Nephron (organoid): ENCODE data around the gene SND1.

ENCODE experiments used
- H3K27ac Mint-ChIP-seq, 3 experiments: 2 replicates each; pipeline ENCODE4 v1.8.0; 2020; ENCODE audit warnings: mixed read lengths in 3 of 3, mild to moderate bottlenecking in 2 of 3, moderate library complexity in 1 of 3
- H3K27me3 Mint-ChIP-seq: 2 replicates; pipeline ENCODE4 v1.8.0; 2021; ENCODE audit warnings: low read depth, mild to moderate bottlenecking, moderate library complexity, mixed read lengths
- H3K36me3 Mint-ChIP-seq: 2 replicates; pipeline ENCODE4 v1.8.0; 2020; ENCODE audit warnings: low read depth, mixed read lengths
- H3K4me1 Mint-ChIP-seq: 2 replicates; pipeline ENCODE4 v1.8.0; 2020; ENCODE audit warnings: mixed read lengths
- H3K4me3 Mint-ChIP-seq, 3 experiments: 2 replicates each; pipeline ENCODE4 v1.8.0; 2020; ENCODE audit warnings: mild to moderate bottlenecking in 3 of 3, mixed read lengths in 3 of 3, moderate library complexity in 2 of 3
- H3K9me3 Mint-ChIP-seq: 2 replicates; pipeline ENCODE4 v1.8.0; 2020; ENCODE audit warnings: mixed read lengths
- TF ChIP-seq, protein P1 (sequence below), 3 experiments: fragments of 200-600 bp; sonication (generic); IDR thresholded peaks; one replicate each; pipeline ENCODE4 v1.5.0; 2021; ENCODE audit warnings: antibody characterized with exemption in 3 of 3; ENCODE audit not compliant: unreplicated experiment in 3 of 3

SND1 gene

DNA sequence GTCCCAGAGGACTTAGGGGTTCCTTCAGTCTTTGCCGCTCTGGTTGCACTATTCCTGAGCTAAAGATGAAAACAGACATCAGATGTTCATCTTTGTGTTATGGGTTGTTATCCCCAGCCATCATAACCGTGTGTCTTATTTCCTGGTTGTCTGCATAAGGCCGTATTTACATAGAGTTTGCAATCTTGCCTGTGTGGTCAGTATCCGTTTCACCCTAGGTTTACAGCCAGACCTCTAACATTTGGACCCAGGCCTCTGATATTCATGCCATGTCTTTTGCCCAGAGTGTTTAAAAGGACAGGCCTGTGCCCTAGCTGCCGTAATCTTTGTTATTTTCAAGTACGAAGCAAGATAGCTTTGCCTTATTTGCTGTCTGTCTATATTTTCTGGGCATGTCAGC lies 352.6 kb downstream of the SND1 start:
- H3K27ac Mint-ChIP-seq = peak overlapping the region in 1 of 3 experiments; percentile 82
- no peaks in the 10 kb centered on the region for H3K36me3 Mint-ChIP-seq
- H3K4me1 Mint-ChIP-seq = peaks cover 15% of the 10 kb centered on the region
- H3K9me3 Mint-ChIP-seq = no peaks in the 10 kb centered on the region
- no peak overlapping the region for H3K4me3 Mint-ChIP-seq
- no peaks in the 10 kb centered on the region for H3K27me3 Mint-ChIP-seq
- TF ChIP-seq, protein P1, sequence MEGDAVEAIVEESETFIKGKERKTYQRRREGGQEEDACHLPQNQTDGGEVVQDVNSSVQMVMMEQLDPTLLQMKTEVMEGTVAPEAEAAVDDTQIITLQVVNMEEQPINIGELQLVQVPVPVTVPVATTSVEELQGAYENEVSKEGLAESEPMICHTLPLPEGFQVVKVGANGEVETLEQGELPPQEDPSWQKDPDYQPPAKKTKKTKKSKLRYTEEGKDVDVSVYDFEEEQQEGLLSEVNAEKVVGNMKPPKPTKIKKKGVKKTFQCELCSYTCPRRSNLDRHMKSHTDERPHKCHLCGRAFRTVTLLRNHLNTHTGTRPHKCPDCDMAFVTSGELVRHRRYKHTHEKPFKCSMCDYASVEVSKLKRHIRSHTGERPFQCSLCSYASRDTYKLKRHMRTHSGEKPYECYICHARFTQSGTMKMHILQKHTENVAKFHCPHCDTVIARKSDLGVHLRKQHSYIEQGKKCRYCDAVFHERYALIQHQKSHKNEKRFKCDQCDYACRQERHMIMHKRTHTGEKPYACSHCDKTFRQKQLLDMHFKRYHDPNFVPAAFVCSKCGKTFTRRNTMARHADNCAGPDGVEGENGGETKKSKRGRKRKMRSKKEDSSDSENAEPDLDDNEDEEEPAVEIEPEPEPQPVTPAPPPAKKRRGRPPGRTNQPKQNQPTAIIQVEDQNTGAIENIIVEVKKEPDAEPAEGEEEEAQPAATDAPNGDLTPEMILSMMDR (IDR thresholded peaks at IDR 0.05; ENCODE audit: unreplicated experiment in 3 of 3) = no peak

DNA sequence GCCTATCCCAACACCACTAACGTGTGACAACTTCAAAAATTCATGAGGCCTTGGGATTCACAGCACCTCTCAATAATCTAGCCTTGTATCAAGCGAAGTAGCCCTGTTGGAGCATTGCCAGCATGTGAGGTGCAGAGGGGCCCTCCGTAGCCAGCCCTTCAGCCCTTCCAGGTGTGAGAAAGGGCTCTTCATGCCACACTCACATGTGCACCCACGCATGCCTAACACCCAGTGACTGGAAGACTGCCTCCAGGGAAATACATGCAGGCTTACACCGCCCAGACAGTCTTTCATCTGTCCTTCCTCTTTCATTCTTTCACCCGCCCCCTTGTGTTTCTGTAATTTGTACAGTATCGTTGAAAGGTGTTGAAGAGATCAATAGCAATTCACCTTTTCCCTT lies 353.1 kb downstream of the SND1 start:
- H3K27ac Mint-ChIP-seq = peak overlapping the region; percentile 7 to 82 (median 40)
- H3K27me3 Mint-ChIP-seq = no peaks in the 10 kb centered on the region
- H3K9me3 Mint-ChIP-seq = no peaks in the 10 kb centered on the region
- H3K4me1 Mint-ChIP-seq = peaks cover 20% of the 10 kb centered on the region
- no peaks in the 10 kb centered on the region for H3K36me3 Mint-ChIP-seq
- H3K4me3 Mint-ChIP-seq = no peak overlapping the region
- TF ChIP-seq, protein P1 (IDR thresholded peaks at IDR 0.05; ENCODE audit: unreplicated experiment in 3 of 3) = no peak

DNA sequence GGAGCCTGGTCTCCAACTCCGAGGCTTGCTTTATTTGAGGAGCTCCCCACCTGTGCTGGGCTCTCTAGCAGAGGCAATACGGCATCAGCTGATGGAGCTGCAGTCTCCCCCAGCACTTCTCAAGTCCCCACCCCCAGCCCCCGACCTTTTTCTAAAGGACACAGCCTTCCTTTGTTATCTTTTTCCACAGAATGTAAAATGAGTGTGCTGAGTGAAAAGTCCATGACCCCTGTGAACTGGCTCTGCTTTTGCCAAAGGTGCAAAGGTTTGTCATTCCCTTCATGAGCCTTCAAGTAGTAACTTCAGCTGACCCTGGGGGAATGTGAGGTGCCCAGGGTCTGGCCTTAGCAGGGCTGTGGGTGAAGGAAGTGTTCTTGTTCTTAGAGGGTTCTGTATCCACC lies 353.8 kb downstream of the SND1 start:
- no peaks in the 10 kb centered on the region for H3K36me3 Mint-ChIP-seq

DNA sequence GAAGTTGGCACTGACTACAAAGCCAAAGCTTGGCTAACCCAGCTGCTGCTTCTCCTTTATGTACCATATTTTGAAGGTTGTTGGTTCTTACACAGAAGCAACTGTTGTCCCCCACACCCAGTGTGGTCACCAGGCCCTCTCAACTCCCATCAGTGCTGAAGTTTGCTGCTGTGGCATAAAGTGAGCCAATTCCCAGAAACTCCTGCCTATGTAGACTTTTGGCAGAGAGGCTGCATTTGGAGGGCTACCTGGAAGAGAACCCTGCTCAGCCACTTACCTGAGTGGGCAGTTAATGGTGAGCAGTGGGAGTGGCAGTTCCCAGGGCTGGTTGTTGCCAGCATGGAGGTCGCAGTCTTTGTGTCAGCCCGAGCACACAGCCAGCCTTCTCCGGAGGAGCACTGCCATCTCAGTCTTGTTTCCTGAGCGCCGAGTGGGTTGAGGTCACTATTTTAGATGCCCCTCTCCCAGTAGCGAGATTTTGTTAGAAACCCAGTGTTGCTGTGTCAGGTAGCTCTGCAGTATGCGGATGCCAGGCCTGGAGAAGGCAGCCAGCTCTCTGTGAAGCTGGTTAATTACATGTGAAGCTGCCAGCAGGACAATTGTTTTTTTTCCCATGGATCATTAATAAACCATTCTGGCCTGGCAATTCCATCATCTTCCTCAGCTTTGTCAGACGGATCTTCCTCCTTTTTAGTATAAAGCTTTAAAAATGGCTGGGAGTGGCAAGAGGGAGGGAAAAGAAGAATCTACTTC lies 354.7 kb downstream of the SND1 start:
- H3K36me3 Mint-ChIP-seq = no peaks in the 10 kb centered on the region
- TF ChIP-seq, protein P1 (IDR thresholded peaks at IDR 0.05; ENCODE audit: unreplicated experiment in 3 of 3) = no peak
- no peaks in the 10 kb centered on the region for H3K9me3 Mint-ChIP-seq
- H3K4me1 Mint-ChIP-seq = peaks cover 26% of the 10 kb centered on the region
- H3K4me3 Mint-ChIP-seq = no peak overlapping the region
- no peak overlapping the region for H3K27ac Mint-ChIP-seq
- H3K27me3 Mint-ChIP-seq = no peaks in the 10 kb centered on the region

More for the DNA sequence above, 353.8 kb downstream of the SND1 start:
- Mint-ChIP-seq H3K27me3 (no peaks in the 10 kb centered on the region), H3K9me3 (no peaks in the 10 kb centered on the region), H3K4me3 (no peak overlapping the region), H3K27ac (peak overlapping the region in 2 of 3 experiments; percentile 7 to 82), H3K4me1 (peaks cover 21% of the 10 kb centered on the region)
- TF ChIP-seq, protein P1 (IDR thresholded peaks at IDR 0.05; ENCODE audit: unreplicated experiment in 3 of 3) = no peak

DNA sequence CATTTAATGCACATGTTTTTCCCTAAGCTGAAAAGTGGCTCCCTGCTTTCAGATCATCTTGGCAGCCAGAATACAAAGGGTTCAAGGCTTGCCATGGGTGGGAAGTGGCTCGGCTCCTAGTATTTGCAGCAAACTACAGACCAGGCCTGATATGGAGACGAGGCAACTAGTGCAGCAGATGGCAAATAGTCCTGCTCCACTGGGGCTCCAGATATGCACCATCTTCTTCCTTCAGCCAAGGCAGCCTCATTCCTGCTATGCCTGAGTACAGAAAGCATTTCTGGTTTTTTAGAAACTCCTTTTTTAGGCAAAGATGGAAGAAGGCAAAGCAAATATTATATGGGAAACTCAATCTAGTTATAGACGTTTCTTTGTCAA lies 355.3 kb downstream of the SND1 start:
- Mint-ChIP-seq H3K4me1 (peaks cover 26% of the 10 kb centered on the region), H3K9me3 (no peaks in the 10 kb centered on the region), H3K27me3 (no peaks in the 10 kb centered on the region), H3K27ac (no peak overlapping the region), H3K36me3 (no peaks in the 10 kb centered on the region), H3K4me3 (no peak overlapping the region)
- TF ChIP-seq, protein P1 (IDR thresholded peaks at IDR 0.05; ENCODE audit: unreplicated experiment in 3 of 3) = no peak

DNA sequence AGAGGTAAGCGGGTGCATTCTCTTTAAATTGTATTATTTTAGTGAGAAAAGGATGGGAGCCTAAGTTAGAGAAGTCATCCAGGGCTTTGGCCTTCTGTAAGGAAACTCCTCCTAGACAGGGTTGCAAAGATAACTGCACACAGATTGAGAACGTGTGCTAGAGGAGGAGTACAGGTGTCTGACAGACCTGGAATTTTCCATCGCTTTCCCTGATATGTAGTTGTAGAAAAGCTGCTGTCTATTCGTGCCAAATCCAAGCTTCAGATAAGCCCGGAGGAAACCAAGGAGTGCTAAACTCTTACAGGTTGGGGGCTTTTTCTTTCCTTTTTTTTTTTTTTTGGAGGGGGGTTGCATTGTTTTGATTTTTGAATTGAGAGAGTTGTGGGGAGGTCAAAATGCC lies 356.1 kb downstream of the SND1 start:
- Mint-ChIP-seq H3K4me3 (no peak overlapping the region), H3K36me3 (no peaks in the 10 kb centered on the region), H3K27me3 (no peaks in the 10 kb centered on the region), H3K27ac (no peak overlapping the region), H3K4me1 (peaks cover 26% of the 10 kb centered on the region), H3K9me3 (no peaks in the 10 kb centered on the region)
- TF ChIP-seq, protein P1 (IDR thresholded peaks at IDR 0.05; ENCODE audit: unreplicated experiment in 3 of 3) = no peak
